Liver (tissue), 9 donors: ENCODE measurements around the gene GPR150. TPM values are rescaled to one million over a fixed set of nuclear protein-coding genes. Genes with fewer than 3 reads are reported as not detected.

ENCODE experiments used
- DNase-seq: peaks from one replicate; pipeline ENCODE4 v3.0.0-alpha.2; 2017; ENCODE audit warnings: low spot score
- H3K27ac ChIP-seq, 2 donors: one replicate each; pipeline ENCODE4 v1.7.0; 2013; ENCODE audit warnings: inconsistent platforms in 2 of 2, low read length in 2 of 2, control low read depth in 1 of 2, low read depth in 1 of 2, mild to moderate bottlenecking in 1 of 2
- H3K27me3 ChIP-seq, 4 donors: one replicate each; pipeline versions ENCODE4 v1.6.1 to v1.7.0; 2013; ENCODE audit warnings: low read length in 3 of 4, inconsistent platforms in 1 of 4, mild to moderate bottlenecking in 1 of 4, moderate library complexity in 1 of 4; ENCODE audit not compliant: control insufficient read depth in 4 of 4, insufficient read depth in 4 of 4
- H3K36me3 ChIP-seq, 4 donors: one replicate each; pipeline versions ENCODE4 v1.6.1 to v1.7.0; 2013; ENCODE audit warnings: low read length in 3 of 4, mild to moderate bottlenecking in 3 of 4, low read depth in 1 of 4, moderate library complexity in 1 of 4; ENCODE audit not compliant: control insufficient read depth in 4 of 4, insufficient read depth in 3 of 4
- H3K4me1 ChIP-seq, 4 donors: one replicate each; pipeline versions ENCODE4 v1.6.1 to v1.7.0; 2013; ENCODE audit warnings: low read length in 3 of 4, mild to moderate bottlenecking in 3 of 4, moderate library complexity in 1 of 4; ENCODE audit not compliant: control insufficient read depth in 4 of 4, insufficient read depth in 4 of 4
- H3K4me3 ChIP-seq, 3 donors: one replicate each; pipeline versions ENCODE4 v1.6.1 to v1.7.0; 2013; ENCODE audit warnings: low read length in 3 of 3, control low read depth in 1 of 3, low read depth in 1 of 3, mild to moderate bottlenecking in 1 of 3
- H3K9ac ChIP-seq, 2 donors: one replicate each; pipeline ENCODE4 v1.7.0; 2013; ENCODE audit warnings: low read length in 2 of 2, mild to moderate bottlenecking in 2 of 2, moderate library complexity in 2 of 2, control low read depth in 1 of 2, low read depth in 1 of 2
- H3K9me3 ChIP-seq, 4 donors: one replicate each; pipeline versions ENCODE4 v1.6.1 to v1.7.0; 2013; ENCODE audit warnings: low read length in 3 of 4; ENCODE audit not compliant: control insufficient read depth in 4 of 4
- EGR1 ChIP-seq, 2 donors: IDR thresholded peaks; 2 replicates each; pipeline ENCODE4 v1.6.1; 2016 to 2018; ENCODE audit warnings: antibody characterized with exemption in 2 of 2, low read depth in 2 of 2
- FOXA1 ChIP-seq: IDR thresholded peaks from 2 replicates; pipeline ENCODE4 v1.6.1; 2016; ENCODE audit warnings: antibody characterized with exemption
- FOXA2 ChIP-seq: IDR thresholded peaks from 2 replicates; pipeline ENCODE4 v1.6.1; 2016; ENCODE audit warnings: antibody characterized with exemption
- GABPA ChIP-seq, 2 donors: IDR thresholded peaks in 1 of 2; conservative IDR thresholded peaks in 1 of 2; 2 replicates each; pipeline ENCODE4 v1.6.1; 2016; ENCODE audit warnings: antibody characterized with exemption in 2 of 2, mild to moderate bottlenecking in 1 of 2, moderate library complexity in 1 of 2
- HNF4A ChIP-seq, 2 donors: conservative IDR thresholded peaks; 2 replicates each; pipeline ENCODE4 v1.6.1; 2016; ENCODE audit warnings: antibody characterized with exemption in 2 of 2, mild to moderate bottlenecking in 2 of 2
- HNF4G ChIP-seq: IDR thresholded peaks from 2 replicates; pipeline ENCODE4 v1.6.1; 2016; ENCODE audit warnings: antibody characterized with exemption
- JUND ChIP-seq, 2 donors: IDR thresholded peaks; 2 replicates each; pipeline ENCODE4 v1.6.1; 2016; ENCODE audit warnings: antibody characterized with exemption in 2 of 2
- MAX ChIP-seq: IDR thresholded peaks from 2 replicates; pipeline ENCODE4 v1.6.1; 2016; ENCODE audit warnings: antibody characterized with exemption
- NR2F2 ChIP-seq: IDR thresholded peaks from 2 replicates; pipeline ENCODE4 v1.6.1; 2016; ENCODE audit warnings: antibody characterized with exemption
- RAD21 ChIP-seq, 2 donors: IDR thresholded peaks; 2 replicates each; pipeline ENCODE4 v1.6.1; 2016; ENCODE audit warnings: antibody characterized with exemption in 2 of 2, mild to moderate bottlenecking in 2 of 2
- RXRA ChIP-seq, 2 donors: IDR thresholded peaks; 2 replicates each; pipeline ENCODE4 v1.6.1; 2017 to 2018; ENCODE audit warnings: antibody characterized with exemption in 2 of 2, mild to moderate bottlenecking in 1 of 2
- SP1 ChIP-seq: IDR thresholded peaks from 2 replicates; pipeline ENCODE4 v1.6.1; 2018; ENCODE audit warnings: antibody characterized with exemption, mild to moderate bottlenecking
- TAF1 ChIP-seq: conservative IDR thresholded peaks from 2 replicates; pipeline ENCODE4 v1.6.1; 2016; ENCODE audit warnings: antibody characterized with exemption, mild to moderate bottlenecking
- YY1 ChIP-seq: IDR thresholded peaks from 2 replicates; pipeline ENCODE4 v1.6.1; 2016; ENCODE audit warnings: antibody characterized with exemption, mild to moderate bottlenecking
- whole genome bisulfite sequencing: extraction: QIAGEN DNeasy Blood & Tissue Kit; methylation state at CpG from one replicate; pipeline ENCODE4 v1.1.7; 2013; 5-methylcytosine and 5-hydroxymethylcytosine counted together
- polyA plus RNA-seq, 2 donors: library from polyadenylated mRNA; stranded (reverse) in 1 of 2; unstranded in 1 of 2; fragments of 200-250 nt in 1 of 2; fragments of >200 nt in 1 of 2; fragmentation: Nextera tagmentation in 1 of 2; extraction: Ambion mirVana in 1 of 2; gene quantifications; one replicate each; pipeline versions ENCODE4 v1.2.1 to v1.2.3, GENCODE V29; 2013 to 2015
- total RNA-seq, 2 donors: library from RNA; depleted of rRNA; stranded (reverse); fragments of >200 nt; gene quantifications; one replicate each; pipeline ENCODE4 v1.2.3, GENCODE V29; 2014
- TF ChIP-seq, protein P1 (sequence below): IDR thresholded peaks from 2 replicates; pipeline ENCODE4 v1.6.1; 2016; ENCODE audit warnings: antibody characterized with exemption
- TF ChIP-seq, protein P2 (sequence below): fragments of 150-350 bp; IDR thresholded peaks from 2 replicates; pipeline ENCODE4 v1.5.1; 2017; ENCODE audit warnings: improper control_type of control experiment, low read depth, low read length; ENCODE audit not compliant: missing input control
- TF ChIP-seq, protein P3 (sequence below): IDR thresholded peaks from 2 replicates; pipeline ENCODE4 v1.6.1; 2016; ENCODE audit warnings: antibody characterized with exemption
- TF ChIP-seq, protein P4 (sequence below): IDR thresholded peaks from 2 replicates; pipeline ENCODE4 v1.6.1; 2016; ENCODE audit warnings: antibody characterized with exemption, mild to moderate bottlenecking
- donor health status: healthy.
- donor health status: healthy.
- donor health status: healthy.
- donor health status: healthy.
- donor health status: healthy.

Gene GPR150
- total and polyA plus RNA-seq, 4 donors = 0.07 to 0.17 (median 0.08) TPM; not detected in 1

GRCh38 chr5:95670568-95670967, 50.7 kb downstream of the GPR150 start:
- DNase-seq = no peak
- 51% methylated on average over 3 of the region's 3 CpGs for WGBS
- Histone ChIP-seq H3K36me3 (no peaks in the 10 kb centered on the region), H3K4me1 (peaks cover 3 to 25% (median 17%) of the 10 kb centered on the region in 4 donors), H3K9me3 (no peaks in the 10 kb centered on the region), H3K27ac (peak overlapping the region in 1 of 2 donors; percentile 13), H3K9ac (no peak overlapping the region), H3K27me3 (no peaks in the 10 kb centered on the region), H3K4me3 (no peak overlapping the region)
- no peak for TF ChIP-seq MAX
- peak; percentile 37 for TF ChIP-seq YY1
- TF ChIP-seq, protein P1, sequence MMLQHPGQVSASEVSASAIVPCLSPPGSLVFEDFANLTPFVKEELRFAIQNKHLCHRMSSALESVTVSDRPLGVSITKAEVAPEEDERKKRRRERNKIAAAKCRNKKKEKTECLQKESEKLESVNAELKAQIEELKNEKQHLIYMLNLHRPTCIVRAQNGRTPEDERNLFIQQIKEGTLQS = no peak
- no peak for TF ChIP-seq TAF1
- no peak for TF ChIP-seq JUND (IDR thresholded peaks at IDR 0.05)
- TF ChIP-seq, protein P2, sequence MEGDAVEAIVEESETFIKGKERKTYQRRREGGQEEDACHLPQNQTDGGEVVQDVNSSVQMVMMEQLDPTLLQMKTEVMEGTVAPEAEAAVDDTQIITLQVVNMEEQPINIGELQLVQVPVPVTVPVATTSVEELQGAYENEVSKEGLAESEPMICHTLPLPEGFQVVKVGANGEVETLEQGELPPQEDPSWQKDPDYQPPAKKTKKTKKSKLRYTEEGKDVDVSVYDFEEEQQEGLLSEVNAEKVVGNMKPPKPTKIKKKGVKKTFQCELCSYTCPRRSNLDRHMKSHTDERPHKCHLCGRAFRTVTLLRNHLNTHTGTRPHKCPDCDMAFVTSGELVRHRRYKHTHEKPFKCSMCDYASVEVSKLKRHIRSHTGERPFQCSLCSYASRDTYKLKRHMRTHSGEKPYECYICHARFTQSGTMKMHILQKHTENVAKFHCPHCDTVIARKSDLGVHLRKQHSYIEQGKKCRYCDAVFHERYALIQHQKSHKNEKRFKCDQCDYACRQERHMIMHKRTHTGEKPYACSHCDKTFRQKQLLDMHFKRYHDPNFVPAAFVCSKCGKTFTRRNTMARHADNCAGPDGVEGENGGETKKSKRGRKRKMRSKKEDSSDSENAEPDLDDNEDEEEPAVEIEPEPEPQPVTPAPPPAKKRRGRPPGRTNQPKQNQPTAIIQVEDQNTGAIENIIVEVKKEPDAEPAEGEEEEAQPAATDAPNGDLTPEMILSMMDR = no peak
- peak; percentile 78 to 80 for TF ChIP-seq RXRA (IDR thresholded peaks at IDR 0.05)
- TF ChIP-seq, protein P3, sequence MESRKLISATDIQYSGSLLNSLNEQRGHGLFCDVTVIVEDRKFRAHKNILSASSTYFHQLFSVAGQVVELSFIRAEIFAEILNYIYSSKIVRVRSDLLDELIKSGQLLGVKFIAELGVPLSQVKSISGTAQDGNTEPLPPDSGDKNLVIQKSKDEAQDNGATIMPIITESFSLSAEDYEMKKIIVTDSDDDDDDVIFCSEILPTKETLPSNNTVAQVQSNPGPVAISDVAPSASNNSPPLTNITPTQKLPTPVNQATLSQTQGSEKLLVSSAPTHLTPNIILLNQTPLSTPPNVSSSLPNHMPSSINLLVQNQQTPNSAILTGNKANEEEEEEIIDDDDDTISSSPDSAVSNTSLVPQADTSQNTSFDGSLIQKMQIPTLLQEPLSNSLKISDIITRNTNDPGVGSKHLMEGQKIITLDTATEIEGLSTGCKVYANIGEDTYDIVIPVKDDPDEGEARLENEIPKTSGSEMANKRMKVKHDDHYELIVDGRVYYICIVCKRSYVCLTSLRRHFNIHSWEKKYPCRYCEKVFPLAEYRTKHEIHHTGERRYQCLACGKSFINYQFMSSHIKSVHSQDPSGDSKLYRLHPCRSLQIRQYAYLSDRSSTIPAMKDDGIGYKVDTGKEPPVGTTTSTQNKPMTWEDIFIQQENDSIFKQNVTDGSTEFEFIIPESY = no peak
- TF ChIP-seq EGR1 (IDR thresholded peaks at IDR 0.05; ENCODE audit: low read depth in 2 of 2) = no peak
- TF ChIP-seq FOXA1 = no peak
- no peak for TF ChIP-seq RAD21 (IDR thresholded peaks at IDR 0.05)
- TF ChIP-seq, protein P4, sequence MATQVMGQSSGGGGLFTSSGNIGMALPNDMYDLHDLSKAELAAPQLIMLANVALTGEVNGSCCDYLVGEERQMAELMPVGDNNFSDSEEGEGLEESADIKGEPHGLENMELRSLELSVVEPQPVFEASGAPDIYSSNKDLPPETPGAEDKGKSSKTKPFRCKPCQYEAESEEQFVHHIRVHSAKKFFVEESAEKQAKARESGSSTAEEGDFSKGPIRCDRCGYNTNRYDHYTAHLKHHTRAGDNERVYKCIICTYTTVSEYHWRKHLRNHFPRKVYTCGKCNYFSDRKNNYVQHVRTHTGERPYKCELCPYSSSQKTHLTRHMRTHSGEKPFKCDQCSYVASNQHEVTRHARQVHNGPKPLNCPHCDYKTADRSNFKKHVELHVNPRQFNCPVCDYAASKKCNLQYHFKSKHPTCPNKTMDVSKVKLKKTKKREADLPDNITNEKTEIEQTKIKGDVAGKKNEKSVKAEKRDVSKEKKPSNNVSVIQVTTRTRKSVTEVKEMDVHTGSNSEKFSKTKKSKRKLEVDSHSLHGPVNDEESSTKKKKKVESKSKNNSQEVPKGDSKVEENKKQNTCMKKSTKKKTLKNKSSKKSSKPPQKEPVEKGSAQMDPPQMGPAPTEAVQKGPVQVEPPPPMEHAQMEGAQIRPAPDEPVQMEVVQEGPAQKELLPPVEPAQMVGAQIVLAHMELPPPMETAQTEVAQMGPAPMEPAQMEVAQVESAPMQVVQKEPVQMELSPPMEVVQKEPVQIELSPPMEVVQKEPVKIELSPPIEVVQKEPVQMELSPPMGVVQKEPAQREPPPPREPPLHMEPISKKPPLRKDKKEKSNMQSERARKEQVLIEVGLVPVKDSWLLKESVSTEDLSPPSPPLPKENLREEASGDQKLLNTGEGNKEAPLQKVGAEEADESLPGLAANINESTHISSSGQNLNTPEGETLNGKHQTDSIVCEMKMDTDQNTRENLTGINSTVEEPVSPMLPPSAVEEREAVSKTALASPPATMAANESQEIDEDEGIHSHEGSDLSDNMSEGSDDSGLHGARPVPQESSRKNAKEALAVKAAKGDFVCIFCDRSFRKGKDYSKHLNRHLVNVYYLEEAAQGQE = no peak
- peak; percentile 68 for TF ChIP-seq HNF4G
- TF ChIP-seq NR2F2 = no peak
- TF ChIP-seq HNF4A (conservative IDR thresholded peaks at IDR 0.05) = peak; percentile 81 to 91
- TF ChIP-seq SP1 = peak; percentile 43
- TF ChIP-seq GABPA (IDR thresholded peaks at IDR 0.05 in 1 of 2, conservative IDR thresholded peaks at IDR 0.05 in 1 of 2) = no peak
- TF ChIP-seq FOXA2 = no peak

Other genes starting within 250 kb of the GPR150 start
- not detected for gene FAM81B, start 228.7 kb upstream of the GPR150 start, total RNA-seq
- gene FAM81B, start 228.7 kb upstream of the GPR150 start, polyA plus RNA-seq = not detected
- 10 to 100 TPM; 34.2 to 53.8 TPM for gene SKIC3, start 65.1 kb upstream of the GPR150 start, total RNA-seq
- gene SKIC3, start 65.1 kb upstream of the GPR150 start, polyA plus RNA-seq = 10 to 100 TPM; 13.4 to 23.9 TPM
- gene ARSK, start 65.0 kb upstream of the GPR150 start, total RNA-seq = 1 to 10 TPM; 2.4 to 4.1 TPM
- 1 to 10 TPM; 2.5 to 6.8 TPM for gene ARSK, start 65.0 kb upstream of the GPR150 start, polyA plus RNA-seq
- gene RFESD, start 26.7 kb downstream of the GPR150 start, total RNA-seq = 10 to 100 TPM in 1 of 2 donors, 1 to 10 TPM in 1; 1.1 to 98.0 TPM
- 1 to 10 TPM; 1.1 to 1.8 TPM for gene RFESD, start 26.7 kb downstream of the GPR150 start, polyA plus RNA-seq
- under 1 TPM in 1 of 2 donors, not detected in 1; 0.28 TPM for gene SPATA9, start 62.9 kb downstream of the GPR150 start, total RNA-seq
- under 1 TPM in 1 of 2 donors, not detected in 1; 0.49 TPM for gene SPATA9, start 62.9 kb downstream of the GPR150 start, polyA plus RNA-seq
- 10 to 100 TPM; 43.3 to 59.8 TPM for gene RHOBTB3, start 111.2 kb downstream of the GPR150 start, total RNA-seq
- 10 to 100 TPM; 10.5 to 36.2 TPM for gene RHOBTB3, start 111.2 kb downstream of the GPR150 start, polyA plus RNA-seq
- gene GLRX, start 202.6 kb downstream of the GPR150 start, total RNA-seq = 10 to 100 TPM; 48.2 to 61.8 TPM
- gene GLRX, start 202.6 kb downstream of the GPR150 start, polyA plus RNA-seq = 100 to 1,000 TPM; 152 to 187 TPM